D721Med (cell line): ENCODE results near the gene TMEFF1.
"Not testable (repeated sequence)": the region's sequence is repeated elsewhere in the genome, so short reads cannot be mapped to it uniquely, and the experiment has no call there.

Experiments used
- DNase-seq: peaks from one replicate; pipeline ENCODE4 v3.0.0; 2011; ENCODE audit warnings: low spot score; ENCODE audit not compliant: insufficient read length
- FAIRE-seq: peaks from 2 replicates; lab custom pipeline; 2011; peaks lifted over from hg19 to GRCh38; lab: Jason Lieb, UNC
- TF ChIP-seq, protein P1 (sequence below): IDR thresholded peaks from 2 replicates; pipeline ENCODE4 v1.5.1; 2012; ENCODE audit warnings: mild to moderate bottlenecking, control low read depth; ENCODE audit not compliant: insufficient read depth; ENCODE audit errors: missing control alignments

TMEFF1 gene

DNA sequence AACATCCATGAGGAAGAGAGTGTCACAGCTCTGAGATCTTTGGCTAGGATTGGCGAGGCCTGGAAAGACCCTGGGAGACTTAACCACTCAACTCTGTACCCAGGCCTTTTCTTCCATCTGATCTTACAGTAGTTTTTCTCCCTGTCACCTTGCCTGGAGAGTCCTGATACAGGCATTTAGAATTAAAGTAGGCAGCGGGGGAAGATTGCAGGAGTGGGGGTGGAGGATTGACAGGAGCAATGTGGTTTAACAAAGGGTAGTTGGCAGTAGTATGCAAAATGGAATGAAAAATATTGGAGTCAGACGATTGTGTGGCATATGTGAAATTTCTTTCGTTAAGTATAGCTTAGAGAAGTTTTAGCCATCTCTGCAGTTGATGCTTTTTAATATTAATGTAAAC is 16.9 kb downstream of the TMEFF1 start:
- FAIRE-seq (no peak), DNase-seq (no peak)

DNA sequence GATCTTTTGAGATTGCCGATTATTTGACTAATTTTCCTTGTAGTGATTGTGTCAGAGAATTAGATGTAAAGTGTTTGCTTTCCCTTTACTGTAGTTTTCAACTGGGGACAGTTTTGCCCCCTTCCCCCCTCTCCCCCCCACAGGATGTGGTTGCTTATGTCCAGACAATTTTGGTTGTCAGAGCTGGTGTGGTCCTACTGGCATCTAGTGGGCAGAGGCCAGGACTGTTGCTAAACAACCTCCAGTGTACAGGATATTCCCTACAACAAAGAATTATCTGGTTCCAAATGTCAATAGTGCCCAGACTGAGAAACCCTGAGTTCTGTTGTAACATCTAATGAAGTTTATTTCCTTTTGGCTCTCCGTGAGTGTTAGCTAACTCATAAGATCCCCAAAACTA is 20.0 kb downstream of the TMEFF1 start:
- no peak for DNase-seq
- FAIRE-seq, result no peak
- TF ChIP-seq, protein P1, sequence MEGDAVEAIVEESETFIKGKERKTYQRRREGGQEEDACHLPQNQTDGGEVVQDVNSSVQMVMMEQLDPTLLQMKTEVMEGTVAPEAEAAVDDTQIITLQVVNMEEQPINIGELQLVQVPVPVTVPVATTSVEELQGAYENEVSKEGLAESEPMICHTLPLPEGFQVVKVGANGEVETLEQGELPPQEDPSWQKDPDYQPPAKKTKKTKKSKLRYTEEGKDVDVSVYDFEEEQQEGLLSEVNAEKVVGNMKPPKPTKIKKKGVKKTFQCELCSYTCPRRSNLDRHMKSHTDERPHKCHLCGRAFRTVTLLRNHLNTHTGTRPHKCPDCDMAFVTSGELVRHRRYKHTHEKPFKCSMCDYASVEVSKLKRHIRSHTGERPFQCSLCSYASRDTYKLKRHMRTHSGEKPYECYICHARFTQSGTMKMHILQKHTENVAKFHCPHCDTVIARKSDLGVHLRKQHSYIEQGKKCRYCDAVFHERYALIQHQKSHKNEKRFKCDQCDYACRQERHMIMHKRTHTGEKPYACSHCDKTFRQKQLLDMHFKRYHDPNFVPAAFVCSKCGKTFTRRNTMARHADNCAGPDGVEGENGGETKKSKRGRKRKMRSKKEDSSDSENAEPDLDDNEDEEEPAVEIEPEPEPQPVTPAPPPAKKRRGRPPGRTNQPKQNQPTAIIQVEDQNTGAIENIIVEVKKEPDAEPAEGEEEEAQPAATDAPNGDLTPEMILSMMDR, result no peak

More for the DNA sequence above, 16.9 kb downstream of the TMEFF1 start:
- TF ChIP-seq, protein P1, result no peak

DNA sequence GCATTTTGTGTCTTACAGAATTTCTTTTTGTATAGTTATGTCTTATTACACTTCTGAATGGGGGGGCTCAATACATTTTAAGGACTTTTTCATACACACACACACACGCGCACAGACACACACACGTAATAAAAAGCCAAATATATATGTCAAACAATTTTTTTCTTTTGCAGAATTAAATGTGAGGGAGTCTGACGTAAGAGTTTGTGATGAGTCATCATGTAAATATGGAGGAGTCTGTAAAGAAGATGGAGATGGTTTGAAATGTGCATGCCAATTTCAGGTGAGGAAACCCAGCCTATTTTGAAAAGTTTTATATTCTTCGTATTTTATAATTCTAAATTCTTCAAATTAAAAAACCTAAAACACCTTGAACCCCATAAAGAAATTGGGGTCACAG is 25.6 kb downstream of the TMEFF1 start:
- FAIRE-seq (no peak), DNase-seq (no peak)
- TF ChIP-seq, protein P1, result no peak

- DNase-seq, result no peak
- FAIRE-seq, result no peak
- TF ChIP-seq, protein P1, result no peak
These were observed 26.5 kb downstream of the TMEFF1 start for GRCh38 chr9:100499460-100499859.

DNA sequence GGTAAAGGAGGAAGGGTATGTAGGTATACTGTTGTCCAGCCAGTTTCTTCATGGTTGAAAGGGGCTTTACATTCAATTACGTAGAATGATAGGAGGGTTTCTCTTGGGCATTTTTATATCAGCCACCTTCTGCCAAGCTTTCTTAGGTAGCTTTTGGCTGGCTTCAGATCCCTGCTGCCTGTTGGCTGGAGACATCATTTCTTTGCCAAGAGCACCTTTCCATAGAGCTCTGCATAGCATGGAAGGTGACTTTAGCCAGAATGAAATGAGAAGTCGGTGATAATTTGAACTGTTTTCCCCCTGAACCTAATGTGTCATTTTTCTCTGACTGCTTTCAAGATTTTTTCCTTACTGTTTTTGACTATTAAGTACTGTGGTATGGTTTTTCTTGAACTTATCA is 26.9 kb downstream of the TMEFF1 start:
- TF ChIP-seq, protein P1, result no peak
- DNase-seq (no peak), FAIRE-seq (no peak)

DNA sequence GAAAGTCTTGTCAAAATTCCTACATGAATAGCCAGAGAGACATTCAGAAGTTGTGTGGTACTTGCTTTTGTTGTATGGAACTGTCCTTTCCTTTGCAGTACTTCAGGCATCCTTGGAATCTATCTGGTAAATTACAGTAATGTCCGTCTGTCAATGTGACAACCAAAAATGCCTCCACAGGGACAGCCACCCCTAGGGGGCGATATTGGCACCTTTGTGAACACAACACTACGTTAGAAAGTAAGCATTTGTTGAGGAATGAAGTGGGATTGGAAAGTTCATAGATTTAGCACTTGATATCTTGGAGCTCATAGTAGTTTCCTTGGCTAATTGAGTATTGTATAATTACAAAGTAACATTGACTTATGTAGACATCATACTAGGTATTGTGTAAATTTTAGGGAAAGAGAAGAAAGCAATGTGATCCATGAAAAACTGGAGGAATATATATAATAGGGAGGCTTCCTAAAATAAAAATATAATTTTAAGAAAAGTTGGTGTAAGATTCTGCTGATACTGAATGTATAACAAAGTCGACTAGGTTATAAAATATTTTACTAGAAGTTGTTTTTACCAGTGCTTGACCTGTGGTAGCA is 32.7 kb downstream of the TMEFF1 start:
- TF ChIP-seq, protein P1, result peak; percentile 42
- FAIRE-seq, result peak; percentile 67
- DNase-seq, result peak; percentile 17

GRCh38 chr9:100507350-100507749 is 34.4 kb downstream of the TMEFF1 start:
- not testable (repeated sequence) for DNase-seq, FAIRE-seq
